Activated CD4-positive, alpha-beta T cell treated with anti-CD3 and anti-CD28 coated beads, Interleukin-2, amount 50 U/mL, for 16 hours (primary cell): ENCODE measurements around the gene RAMP1.
"Not testable (repeated sequence)": the region's sequence is repeated elsewhere in the genome, so short reads cannot be mapped to it uniquely, and the experiment has no call there.

ENCODE experiments used
- DNase-seq: peaks from one replicate; pipeline ENCODE4 v3.0.0-alpha.2; 2020

Gene RAMP1

DNA sequence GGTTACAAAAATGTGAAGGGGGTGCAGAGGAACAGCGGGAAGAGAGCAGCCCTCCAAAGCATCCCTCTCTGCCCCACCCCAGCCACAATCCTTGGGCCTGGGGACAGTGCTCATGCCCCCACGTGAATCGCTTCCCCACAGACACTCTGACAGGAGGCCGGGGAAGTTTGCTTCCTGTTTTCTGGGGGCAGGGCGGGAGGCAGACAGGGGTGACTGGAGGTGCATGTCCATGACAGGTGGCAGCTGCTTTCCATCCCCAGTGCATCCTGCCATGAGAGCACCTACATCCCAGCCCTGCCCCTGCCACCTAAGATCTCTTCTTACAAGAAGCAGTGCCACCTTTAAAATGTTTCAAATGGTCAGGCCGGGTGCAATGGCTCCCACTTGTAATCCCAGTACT lies 60.2 kb downstream of the RAMP1 start:
- DNase-seq: no peak

DNA sequence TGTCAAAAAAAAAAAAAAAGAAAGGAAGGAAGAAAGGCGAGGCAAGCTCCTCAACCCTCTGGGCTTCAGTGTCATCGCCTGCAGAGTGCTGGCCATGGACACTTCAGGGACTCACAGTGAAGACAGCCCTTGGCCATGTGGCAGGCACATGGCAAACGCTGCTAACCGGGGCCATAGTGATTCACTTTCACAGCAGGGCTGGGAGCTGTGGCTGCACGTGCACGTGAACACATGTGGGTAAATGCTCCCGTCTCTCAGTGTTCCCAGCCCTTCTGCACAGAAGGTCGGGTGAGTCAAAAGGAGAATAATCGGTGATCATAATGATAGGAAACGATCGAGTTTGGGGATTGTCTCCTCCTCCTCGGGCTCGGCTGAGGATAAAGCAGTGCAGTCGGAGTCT lies 61.2 kb downstream of the RAMP1 start:
- no peak for DNase-seq

DNA sequence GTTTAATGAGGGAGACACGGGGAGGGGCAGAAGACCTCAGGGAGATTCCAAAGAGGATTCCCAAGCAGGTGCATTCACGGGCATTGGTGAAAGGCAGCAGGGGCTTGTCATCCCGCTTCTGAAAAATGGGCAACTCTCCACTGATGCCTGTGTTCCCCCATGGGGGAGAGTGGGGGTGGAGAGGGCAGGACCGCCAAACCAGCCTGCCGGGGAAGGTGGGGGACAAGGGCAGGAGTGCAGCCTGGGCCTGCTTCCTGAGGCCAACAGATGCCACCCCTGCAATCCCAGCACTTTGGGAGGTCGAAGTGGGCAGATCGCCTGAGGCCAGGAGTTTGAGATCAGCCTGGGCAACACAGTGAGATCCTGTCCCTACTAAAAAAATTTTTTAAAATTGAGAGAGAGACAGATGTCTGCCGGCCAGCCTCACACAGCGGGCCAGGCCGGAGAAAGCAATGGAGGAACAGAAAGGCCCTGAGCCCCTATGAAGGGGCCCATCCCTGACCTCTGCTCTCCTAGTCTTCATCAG lies 62.6 kb downstream of the RAMP1 start:
- no peak for DNase-seq

DNA sequence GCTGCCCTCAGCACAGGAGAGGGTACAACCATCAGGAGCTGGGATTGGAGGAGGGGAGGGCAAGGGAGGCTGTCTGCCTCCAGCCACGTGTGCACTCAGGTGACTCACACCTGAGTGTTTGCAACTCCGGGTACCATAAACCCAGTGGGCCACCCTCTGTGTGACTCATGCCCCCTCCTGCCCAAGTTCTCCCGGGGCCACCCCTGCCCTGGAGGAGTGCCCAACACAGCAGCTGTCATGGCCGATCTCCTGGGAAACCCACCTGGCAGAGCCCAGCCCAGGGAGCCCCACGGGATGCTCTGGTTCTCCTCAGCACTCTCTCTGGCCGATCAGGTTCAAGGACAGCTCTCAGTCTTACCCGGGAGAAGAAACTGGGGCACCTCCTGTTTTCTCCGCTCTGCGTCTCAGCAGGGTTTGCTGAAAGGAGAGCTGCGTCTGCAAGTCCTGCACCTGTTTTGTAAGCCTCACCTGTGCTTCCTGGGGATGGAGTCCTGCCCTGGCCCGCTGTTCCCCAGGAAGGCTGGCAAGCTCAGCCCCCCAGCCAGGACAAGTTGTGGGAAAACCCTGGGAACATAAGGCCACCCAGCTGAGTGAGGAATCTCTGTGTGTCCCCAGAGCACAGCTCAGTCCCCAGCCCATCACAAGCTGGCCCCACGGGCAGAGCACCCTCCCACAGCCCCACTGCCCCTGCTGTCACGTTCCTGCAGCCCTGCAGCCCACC lies 63.4 kb downstream of the RAMP1 start:
- no peak for DNase-seq

DNA sequence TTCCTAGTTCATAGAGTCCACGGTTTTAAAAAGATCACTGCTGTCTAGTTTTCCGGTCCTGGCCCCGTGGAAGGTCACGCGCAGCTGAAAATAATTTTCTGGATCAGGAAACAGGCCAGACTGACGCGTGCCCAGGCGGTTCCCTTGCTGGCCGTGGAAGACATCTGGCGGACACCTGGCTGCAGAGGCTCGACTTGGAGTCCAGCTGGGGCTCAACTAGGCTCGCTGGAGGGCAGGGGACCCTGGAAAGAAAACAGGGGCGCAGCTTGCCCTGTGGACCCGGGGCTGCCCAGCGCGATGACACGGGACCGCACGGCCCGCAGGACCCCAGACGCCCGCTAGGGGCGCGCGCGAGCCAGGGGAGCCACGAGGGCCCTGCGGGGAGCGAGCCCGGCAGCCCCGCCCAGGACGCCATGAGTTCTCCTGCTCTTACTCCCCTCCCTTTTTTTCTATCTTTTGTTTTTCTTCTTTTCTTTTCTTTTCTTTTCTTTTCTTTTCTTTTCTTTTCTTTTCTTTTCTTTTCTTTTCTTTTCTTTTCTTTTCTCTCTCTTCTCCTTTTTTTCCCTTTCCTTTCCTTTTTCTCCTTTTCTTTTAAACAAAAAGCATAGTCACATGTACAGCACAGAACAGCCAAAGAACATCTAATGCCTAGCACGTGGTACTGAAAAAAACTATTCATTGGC lies 64.2 kb downstream of the RAMP1 start:
- DNase-seq: peak; percentile 79

DNA sequence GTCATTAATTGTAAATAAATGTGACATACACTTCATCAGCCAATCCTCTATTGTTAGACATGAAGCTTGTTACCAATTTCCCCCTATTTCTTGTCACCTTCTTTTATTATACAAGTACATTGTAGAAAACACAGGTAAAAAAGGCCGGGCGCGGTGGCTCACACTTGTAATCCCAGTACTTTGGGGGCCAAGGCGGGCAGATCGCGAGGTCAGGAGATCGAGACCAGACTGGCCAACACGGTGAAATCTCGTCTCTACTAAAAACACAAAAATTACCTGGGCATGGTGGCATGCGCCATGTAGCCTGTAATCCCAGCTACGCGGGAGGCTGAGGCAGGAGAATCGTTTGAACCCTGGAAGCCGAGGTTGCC lies 64.7 kb downstream of the RAMP1 start:
- no peak for DNase-seq

DNA sequence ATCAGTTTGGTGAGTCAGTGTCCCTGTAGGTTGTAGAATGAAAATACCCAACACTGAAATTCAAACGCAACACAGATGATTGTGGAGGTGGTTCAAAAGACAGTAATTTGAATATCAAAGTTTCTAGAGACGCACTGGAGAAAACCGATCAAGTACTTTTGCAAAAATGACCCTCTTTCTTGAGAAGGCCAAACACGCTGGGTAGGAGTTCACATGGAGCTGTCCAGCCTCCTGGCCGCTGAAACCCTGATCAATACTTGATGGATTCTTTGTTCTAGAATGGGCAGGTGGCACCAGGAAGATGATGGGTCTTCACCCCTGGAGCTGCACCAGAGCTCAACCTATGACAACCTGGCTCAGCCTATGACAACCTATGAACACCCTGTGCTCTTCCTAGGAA lies 67.7 kb downstream of the RAMP1 start:
- DNase-seq: no peak

DNA sequence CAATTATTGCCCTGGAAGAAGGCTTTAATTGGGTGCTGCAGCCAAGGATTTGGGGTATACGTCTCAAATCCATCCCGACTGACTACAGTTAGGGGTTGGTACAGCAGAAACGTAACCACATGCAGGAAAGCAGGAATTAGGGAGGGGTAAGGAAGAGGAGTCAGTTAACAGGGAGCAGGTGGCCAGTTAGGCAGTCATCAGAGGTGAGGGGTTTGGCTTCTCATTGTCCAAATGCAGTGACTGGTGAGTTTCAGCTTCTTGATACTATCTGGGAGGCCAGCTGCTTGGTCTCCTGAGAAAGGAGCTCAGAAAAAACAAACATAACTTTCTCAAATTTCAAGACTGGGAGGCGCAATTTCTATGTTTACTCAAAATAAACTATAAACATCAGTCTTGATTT lies 68.6 kb downstream of the RAMP1 start:
- no peak for DNase-seq

DNA sequence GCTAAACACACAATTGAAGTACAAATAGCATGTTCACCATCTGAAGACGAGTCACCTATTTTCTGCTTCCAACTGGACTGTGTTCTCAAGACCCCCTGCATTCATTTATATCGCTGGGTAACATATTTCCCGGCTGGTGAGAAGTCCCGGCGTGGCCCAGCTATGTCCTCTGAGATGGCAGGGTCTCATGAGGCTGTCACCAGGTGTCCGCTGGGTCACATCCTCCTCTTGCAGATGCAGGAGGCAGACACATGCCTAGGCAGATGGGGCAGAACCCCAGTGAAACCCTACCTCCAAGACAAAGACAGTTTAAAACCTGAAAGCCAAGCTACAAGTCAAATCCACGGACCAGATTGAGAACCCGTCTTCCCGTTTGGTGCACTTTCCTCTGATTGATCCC lies 70.6 kb downstream of the RAMP1 start:
- DNase-seq: no peak

DNA sequence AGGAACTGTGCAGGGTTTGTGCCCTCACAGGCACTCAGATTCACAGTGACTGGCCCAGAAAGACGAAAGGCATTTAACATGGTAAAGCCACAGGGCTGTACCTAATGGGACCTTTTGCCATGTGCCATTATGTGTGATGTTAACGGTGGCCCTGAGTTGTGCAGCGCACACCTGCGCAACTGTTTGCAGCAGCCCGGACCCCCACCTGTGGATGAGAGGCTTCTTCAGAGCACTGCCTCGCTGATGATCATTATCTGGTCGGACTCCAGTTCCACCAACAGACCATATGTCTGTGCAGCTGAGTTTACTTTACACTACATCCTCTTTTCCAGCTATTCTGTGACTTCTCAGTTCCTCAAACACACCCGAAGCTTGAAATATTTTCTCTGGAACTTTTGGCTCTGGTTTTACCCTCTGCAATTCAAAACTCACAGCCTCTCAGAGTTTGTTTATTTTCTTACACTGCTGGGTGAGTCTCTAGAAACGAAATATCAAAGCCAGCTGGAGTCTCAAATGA lies 71.8 kb downstream of the RAMP1 start:
- no peak for DNase-seq

DNA sequence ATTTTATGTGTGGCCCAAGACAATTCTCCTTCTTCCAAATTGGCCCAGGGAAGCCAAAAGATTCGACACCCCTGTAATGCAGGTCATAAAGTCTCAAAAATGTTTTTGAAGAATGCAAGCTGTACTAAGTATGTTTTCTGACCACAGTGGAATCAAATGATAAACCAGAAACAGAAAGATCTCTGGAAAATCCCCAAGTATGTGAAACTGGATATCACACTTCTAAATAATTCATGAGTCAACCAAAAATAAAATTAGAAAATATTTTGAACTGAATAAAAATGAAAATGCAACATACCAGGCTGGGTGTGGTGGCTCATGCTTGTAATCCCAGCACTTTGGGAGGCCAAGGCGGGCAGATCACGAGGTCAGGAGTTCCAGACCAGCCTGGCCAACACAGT lies 73.3 kb downstream of the RAMP1 start:
- peak; percentile 12 for DNase-seq

DNA sequence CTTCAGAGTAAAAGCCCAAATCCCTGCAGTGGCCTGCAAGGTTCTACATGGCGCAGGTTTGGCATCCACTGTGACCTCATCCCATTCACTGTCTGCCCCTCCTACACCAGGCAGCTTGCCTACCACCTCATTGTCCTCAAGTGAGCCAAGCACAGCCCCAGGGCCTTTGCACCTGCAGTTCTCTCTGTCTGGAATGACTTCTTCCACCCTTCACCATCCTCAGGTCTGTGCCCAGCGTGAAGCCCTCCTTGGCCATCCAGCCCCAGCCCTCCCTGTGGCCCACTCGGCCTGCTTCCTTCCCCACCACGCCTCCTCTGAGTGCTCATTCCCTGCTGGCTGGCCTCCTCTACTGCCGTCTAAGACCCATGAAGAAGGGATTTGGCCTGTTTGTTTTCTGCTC lies 74.8 kb downstream of the RAMP1 start:
- no peak for DNase-seq

DNA sequence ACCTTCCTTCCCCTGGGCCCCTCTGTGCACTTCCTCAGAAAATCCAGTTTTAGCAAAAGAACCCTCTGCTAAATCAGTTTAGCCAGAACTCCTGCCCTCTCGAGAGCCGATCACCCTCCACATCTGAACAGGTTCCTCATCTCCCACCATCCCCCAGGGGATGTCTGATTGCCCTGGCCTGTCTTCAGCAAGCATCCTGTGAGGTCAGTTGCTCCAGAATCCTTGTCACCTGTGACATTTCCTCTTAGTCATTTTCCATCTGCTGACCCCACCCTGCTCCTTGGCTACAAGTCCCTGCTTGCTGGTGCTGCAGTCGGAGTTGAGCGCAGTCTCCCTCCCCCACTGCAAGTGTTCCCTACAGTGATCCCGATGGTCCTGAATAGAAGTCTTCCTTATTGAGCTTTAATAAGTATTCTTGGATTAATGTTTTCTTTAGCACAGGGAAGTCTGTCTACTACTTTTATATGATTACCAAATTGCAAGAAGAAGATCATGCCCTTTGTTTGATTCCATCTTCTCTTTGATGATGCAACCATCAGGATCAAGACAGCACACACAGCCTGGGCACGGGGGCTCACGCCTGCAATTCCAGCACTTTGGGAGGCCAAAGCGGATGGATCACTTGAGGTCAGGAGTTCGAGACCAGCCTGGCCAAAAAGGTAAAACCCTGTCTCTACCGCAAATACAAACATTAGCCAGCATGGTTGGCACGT lies 76.5 kb downstream of the RAMP1 start:
- DNase-seq: no peak

DNA sequence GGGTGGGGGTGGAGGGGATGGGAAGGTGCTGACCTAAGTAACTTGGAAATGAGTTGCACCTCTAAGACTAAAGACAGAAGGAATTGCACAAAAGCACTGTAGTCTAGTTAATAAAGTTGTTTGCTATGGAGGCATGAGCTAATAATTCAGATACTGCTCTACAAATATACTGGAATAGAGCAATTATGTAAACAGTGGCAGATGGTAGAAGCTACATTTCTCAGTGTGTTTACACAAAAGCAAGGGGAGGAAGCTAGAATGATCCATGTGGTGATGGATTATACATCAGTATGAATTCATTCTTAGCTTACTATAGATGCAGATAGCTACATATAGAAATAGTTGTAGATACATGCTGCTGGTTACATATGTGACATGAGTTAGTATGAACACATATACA lies 79.8 kb downstream of the RAMP1 start:
- no peak for DNase-seq

DNA sequence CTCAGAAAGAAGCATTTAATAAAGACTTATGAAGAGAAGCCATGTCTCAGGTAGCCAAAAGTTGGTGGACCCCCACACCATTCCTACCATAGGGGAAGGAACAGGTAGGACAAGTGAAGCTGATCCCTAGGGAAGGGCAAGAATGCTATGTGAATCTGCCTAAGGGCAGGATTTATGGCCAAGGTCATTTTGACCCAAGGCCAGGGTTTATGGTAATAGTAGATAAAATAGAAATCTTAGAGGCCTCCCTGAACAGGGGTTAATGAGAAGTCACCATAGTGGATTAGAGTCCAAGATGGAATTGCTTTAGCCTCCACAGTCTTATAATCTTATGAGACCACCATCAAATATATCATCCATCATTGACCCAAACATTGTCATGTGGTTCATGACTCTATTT lies 81.4 kb downstream of the RAMP1 start:
- DNase-seq: no peak

DNA sequence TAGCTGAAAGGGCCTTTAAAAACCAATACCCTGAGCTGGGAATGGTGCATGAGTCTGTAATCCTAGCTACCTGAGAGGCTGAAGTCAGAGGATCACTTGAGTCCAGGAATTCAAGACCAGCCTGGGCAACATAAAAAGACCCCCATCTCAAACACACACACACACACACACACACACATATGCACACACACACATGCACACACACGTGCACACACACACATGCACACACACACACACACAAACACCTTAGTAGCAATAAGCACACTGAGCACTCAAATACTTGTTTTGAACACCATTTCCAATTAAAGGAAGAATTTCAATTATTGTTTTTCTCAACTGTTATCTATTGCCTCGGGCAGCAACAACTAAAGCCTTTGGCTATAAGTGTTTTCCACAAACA lies 81.8 kb downstream of the RAMP1 start:
- no peak for DNase-seq

DNA sequence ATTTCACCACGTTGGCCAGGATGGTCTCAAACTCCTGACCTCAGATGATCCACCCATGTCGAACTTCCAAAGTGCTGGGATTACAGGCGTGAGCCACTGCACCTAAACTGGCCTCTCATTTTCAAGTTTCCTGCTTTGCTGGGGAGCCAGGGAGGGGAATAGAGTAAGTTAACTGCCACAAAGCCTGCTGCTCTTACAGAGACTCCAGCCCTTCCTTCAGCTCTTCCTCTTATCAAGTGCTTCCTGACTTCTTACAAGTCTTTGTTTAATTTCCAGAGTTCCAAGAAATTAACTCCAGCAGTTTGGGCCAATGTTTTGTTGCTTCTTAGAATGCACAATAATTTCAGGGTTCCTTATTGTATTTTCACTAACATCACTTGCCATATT lies 83.1 kb downstream of the RAMP1 start:
- DNase-seq: no peak

DNA sequence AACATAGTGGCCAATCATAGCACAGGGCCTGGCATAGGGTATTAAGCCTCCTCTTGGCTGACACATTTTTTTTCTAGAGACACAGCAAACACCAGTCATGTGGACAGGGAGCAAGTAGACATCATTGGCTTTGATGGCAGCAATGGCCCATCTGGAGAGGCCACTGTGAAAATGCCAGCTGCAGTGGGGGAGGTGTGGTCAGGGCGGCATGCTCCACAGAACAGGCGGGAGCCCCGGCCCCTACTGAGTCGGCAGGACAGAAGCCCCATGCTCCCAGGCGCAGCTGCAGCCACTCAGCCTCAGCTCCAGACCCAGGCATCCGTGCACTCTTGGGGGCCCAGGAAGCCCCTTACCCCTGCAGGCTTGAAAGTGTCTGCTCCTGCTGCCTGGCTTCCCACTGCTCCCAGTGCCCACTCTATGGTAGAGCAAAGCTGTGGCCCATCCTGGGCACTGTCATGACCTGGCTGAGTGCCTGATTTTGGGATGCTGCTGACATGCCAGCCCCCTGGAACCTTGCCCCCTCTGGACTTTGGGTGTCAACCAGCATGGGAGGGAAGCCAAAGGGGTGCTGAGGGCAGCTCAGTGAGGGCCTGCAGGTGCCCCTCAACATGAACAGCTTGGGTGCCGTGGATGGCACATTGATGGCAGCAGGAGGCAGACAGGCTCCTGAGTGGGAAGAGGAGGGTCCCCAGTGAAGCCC lies 84.1 kb downstream of the RAMP1 start:
- DNase-seq: no peak

DNA sequence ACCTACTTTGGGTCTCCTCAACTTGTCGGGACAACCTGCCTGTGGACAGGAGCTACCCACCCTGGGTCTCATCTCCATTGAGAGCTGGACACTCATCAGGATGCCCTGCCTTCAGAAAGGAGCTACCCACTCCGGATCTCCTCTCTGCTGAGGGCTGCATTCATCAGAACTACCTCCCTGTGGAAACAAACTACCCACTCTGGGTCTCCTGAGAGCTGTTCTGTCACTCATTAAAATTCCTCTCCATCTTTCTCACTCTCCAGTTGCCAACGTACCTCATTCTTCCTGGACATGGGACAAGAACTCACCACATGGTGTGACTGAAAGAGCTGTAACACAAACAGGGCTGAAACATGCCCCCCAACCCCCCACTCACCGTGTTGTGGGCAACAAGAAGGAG lies 84.9 kb downstream of the RAMP1 start:
- no peak for DNase-seq

DNA sequence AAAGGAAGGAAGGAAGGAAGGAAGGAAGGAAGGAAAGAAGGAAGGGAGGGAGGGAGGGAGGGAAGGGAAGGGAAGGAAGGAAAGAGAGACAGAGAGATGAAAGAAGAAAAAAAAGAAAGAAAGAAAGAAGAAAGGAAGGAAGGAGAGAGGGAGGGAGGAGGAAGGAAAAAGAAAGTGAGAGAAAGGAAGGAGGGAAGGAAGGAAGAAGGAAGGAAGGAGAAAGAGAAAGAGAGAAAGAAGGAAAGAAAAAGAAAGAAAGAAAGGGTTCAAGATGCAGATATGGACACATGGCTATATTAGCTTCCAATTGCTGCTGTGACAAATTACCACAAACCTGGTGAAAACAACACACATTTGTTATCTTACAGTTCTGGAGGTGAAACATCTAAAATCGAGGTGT lies 87.0 kb downstream of the RAMP1 start:
- no peak for DNase-seq

DNA sequence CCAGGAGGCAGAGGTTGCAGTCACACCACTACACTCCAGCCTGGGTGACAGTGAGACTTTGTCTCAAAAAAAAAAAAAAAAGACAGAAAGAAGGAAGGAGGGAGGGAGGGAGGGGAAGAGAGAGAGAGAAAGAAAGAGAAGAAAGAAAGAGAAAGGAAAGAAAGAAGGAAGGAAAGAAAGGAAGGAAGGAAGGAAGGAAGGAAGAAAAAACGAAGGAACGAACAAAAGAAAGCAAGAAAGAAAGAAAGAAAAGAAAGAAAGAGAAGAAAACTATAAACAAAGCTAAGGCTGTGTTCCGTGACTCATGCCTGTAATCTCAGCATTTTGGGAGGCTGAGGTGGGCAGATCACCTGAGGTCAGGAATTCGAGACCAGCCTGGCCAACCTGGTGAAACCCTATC lies 91.9 kb downstream of the RAMP1 start:
- DNase-seq: not testable (repeated sequence)

DNA sequence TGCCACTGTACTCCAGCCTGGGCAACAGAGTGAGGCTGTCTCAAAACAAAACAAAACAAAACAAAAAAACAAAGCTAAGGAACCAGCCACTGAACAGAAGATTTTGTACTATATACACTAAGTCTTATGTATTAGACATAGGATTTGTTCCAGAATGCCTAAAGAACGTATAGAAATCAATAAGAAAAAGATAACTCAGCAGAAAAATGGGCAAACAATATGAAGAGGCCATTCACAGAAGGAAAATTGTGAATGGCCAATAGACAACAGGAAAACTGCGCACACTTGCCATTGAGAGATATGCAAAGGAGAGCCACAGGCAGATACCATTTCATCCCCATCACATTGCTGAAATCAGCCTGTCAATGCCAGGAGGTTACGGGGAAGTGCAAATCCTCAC lies 92.5 kb downstream of the RAMP1 start:
- no peak for DNase-seq

DNA sequence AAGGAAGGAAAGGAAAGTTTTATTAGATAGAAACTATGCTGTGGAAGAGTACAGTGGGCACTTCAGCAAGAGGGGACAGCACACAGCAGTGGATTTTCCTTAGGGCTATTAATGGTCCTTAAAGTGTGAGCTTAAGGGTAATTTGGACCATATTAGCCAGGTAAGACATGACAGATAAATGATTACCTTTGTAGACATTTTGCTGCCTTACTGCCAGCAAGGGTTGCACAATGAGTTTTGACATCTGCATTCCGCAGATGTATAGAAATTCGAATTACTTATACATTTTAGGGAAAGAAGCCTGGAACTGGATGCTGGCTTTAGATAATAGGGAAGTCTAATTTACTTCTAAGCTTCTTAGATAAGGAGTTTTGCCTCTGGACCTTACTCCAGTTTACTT lies 93.4 kb downstream of the RAMP1 start:
- no peak for DNase-seq
